Naive thymus-derived CD8-positive, alpha-beta T cell (primary cell): ENCODE data around the gene TRIM66. TPM values are rescaled to one million over a fixed set of nuclear protein-coding genes. Genes with fewer than 3 reads are reported as not detected.

ENCODE experiments used
- ATAC-seq, 2 donors: fragments of 150-1000 bp; cut with Tn5 transposase in 1 of 2; sonication (Bioruptor Pico), chemical (Tn5 transposase) in 1 of 2; 1 replicate in 1 of 2; 2 replicates in 1 of 2; pipeline ENCODE4 v1.10.0; 2021; ENCODE audit warnings: mild to moderate bottlenecking in 2 of 2, moderate library complexity in 2 of 2
- POLR2A ChIA-PET: fragments of 350-600 bp; sonication (Branson Sonifier 250); formaldehyde crosslinking; loops from one replicate; lab custom pipeline; 2021; ENCODE audit warnings: antibody characterized with exemption; lab: Charles Lee
- DNase-seq, 10 donors: peaks; one replicate each; pipeline versions ENCODE4 v3.0.0 to v3.0.0-alpha.2; 2020 to 2022
- H3K27ac Mint-ChIP-seq, 10 donors: one replicate each; pipeline ENCODE4 v1.8.0; 2020 to 2022; ENCODE audit warnings: mild to moderate bottlenecking in 10 of 10, mixed read lengths in 10 of 10, moderate library complexity in 4 of 10, inconsistent platforms in 1 of 10
- H3K27me3 Mint-ChIP-seq, 5 donors: one replicate each; pipeline ENCODE4 v1.8.0; 2021 to 2022; ENCODE audit warnings: mixed read lengths in 5 of 5
- H3K36me3 Mint-ChIP-seq, 3 donors: one replicate each; pipeline ENCODE4 v1.8.0; 2020 to 2022; ENCODE audit warnings: mixed read lengths in 3 of 3, mild to moderate bottlenecking in 2 of 3, inconsistent platforms in 1 of 3
- H3K4me1 Mint-ChIP-seq, 4 donors: one replicate each; pipeline ENCODE4 v1.8.0; 2021 to 2022; ENCODE audit warnings: mixed read lengths in 4 of 4
- H3K4me3 Mint-ChIP-seq, 10 donors: one replicate each; pipeline ENCODE4 v1.8.0; 2020 to 2022; ENCODE audit warnings: mild to moderate bottlenecking in 10 of 10, mixed read lengths in 10 of 10, moderate library complexity in 6 of 10, inconsistent platforms in 1 of 10
- H3K9me3 Mint-ChIP-seq, 9 donors: one replicate each; pipeline ENCODE4 v1.8.0; 2020 to 2022; ENCODE audit warnings: mixed read lengths in 9 of 9, mild to moderate bottlenecking in 3 of 9, inconsistent platforms in 1 of 9, moderate library complexity in 1 of 9
- polyA plus RNA-seq, 3 donors: library from polyadenylated mRNA; unstranded; fragments of 300-500 nt; fragmentation: Illumina TruSeq; gene quantifications; one replicate each; pipeline ENCODE4 v1.2.3, GENCODE V29; 2021
- total RNA-seq, 8 experiments: library from RNA in 2 of 8; stranded (reverse) in 2 of 8; gene quantifications; one replicate each; pipeline ENCODE4 v1.2.3 and lab custom pipeline; 2021 to 2026

The TRIM66 gene
- total and polyA plus RNA-seq, 5 experiments from 2014 or later: 0.14 to 50.8 (median 0.53) TPM

DNA sequence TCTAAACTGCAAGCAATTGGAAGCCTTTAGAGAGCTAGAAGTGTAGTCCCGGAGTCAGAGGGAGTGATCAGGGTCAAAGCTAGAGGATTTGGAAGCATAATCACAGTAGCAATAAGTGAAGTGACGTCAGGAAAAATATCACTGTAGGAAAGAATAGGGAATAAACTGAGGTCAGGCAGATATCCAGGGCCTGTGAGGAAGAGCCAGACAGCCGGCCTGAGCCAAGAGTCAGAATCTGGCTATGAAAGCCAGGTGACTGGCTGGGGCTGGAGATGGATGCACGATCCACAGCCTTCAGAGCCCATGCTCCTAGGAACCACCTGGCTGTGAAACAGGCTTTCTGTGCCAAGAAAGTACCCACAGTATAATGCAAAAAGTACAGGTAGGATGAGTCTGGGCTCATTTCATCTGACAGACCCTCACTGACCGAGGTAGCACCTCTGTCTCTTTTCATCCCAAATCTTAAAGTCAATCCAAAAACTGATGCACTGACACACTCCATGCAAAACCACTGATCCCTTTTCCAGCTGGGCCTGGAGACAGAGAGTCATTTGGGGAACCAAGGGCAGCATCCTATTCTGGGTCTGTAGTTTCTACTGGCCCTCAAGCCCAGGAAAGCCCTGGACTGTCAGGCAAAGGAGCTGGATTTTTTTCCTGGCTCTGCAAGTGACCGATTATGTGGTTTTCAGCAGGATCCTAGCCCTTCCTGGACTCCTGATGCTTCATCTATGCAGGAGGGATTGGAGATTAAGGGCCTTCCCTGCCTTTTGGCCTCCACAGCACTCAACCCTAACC, 21.3 kb downstream of the TRIM66 start:
- H3K36me3 Mint-ChIP-seq: peaks cover 0 to 35% (median 6%) of the 10 kb centered on the region in 3 donors
- peaks cover 0 to 5% (median 0%) of the 10 kb centered on the region in 4 donors for H3K4me1 Mint-ChIP-seq
- ATAC-seq: no peak
- POLR2A ChIA-PET: interaction anchor here (1.3 kb wide), 1 partner anchor 21 kb away, joined by 3 read pairs; no protein-coding TSS in a partner anchor
- H3K27ac Mint-ChIP-seq: no peak overlapping the region
- H3K27me3 Mint-ChIP-seq: no peaks in the 10 kb centered on the region
- no peak overlapping the region for H3K4me3 Mint-ChIP-seq
- no peaks in the 10 kb centered on the region for H3K9me3 Mint-ChIP-seq
- no peak for DNase-seq

DNA sequence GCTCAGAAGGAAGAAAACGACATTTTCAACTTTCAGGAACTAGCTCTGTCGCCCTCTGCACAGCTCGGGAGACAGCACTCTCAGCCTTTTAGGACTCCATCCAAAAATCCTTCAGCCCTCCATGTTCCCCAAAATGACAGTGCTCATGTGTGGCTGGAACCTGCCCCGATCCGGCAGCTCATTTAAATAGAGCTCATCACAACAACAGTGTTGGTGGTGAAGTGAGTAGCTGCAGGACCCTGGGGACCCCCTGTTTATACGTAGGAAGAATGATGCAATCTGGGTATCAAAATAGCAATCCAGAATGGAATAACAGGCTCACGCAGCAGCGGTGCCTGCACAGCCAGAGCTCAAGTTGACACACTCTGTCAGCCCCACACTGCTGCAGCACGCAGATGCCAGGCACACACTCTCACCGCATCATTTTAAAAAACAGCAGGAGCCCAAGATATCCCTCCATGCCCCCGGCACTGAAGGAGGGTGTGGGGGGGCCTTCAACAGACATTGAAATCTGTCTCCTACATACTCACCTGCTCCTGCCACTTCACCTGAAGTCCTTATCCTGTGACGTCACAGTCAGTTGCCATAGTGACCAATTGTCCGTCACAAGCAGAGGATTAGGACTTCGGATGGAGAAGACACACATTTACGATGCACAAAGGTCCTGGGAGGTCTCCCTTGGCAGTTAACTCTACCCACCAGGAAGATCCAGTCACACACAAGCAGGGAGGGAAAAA, 24.0 kb downstream of the TRIM66 start:
- DNase-seq: no peak
- Mint-ChIP-seq H3K27ac (no peak overlapping the region), H3K4me3 (no peak overlapping the region), H3K27me3 (no peaks in the 10 kb centered on the region), H3K36me3 (peaks cover 0 to 29% (median 4%) of the 10 kb centered on the region in 3 donors), H3K4me1 (peaks cover 0 to 5% (median 0%) of the 10 kb centered on the region in 4 donors), H3K9me3 (no peaks in the 10 kb centered on the region)
- POLR2A ChIA-PET: no interaction called here
- no peak for ATAC-seq

DNA sequence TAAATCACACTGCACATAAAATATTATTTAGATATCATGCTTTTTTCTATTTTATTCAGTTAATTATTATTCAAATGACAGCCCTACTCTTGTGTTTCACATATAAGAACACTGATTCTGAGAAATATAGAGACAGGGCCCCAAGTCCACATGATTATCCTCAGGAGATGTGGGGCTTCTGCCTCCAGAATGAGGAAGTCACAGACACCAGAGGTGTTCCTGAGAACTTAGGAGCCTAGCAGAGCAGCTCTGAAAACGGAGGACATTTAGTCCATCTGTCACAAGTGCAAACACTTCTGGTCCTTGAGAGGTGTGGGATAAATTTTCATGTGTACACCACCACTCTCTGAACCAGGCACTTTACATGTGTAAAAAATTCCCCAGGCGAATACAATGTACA, 26.2 kb downstream of the TRIM66 start:
- no peak for ATAC-seq
- H3K4me1 Mint-ChIP-seq: peaks cover 0 to 8% (median 0%) of the 10 kb centered on the region in 4 donors
- H3K27me3 Mint-ChIP-seq: no peaks in the 10 kb centered on the region
- DNase-seq: no peak
- POLR2A ChIA-PET: interaction anchor here (0.7 kb wide), 1 partner anchor 1416 kb away, joined by 3 read pairs; no protein-coding TSS in a partner anchor
- peaks cover 4 to 37% (median 11%) of the 10 kb centered on the region in 3 donors for H3K36me3 Mint-ChIP-seq
- H3K27ac Mint-ChIP-seq: no peak overlapping the region
- H3K9me3 Mint-ChIP-seq: no peaks in the 10 kb centered on the region
- H3K4me3 Mint-ChIP-seq: no peak overlapping the region

DNA sequence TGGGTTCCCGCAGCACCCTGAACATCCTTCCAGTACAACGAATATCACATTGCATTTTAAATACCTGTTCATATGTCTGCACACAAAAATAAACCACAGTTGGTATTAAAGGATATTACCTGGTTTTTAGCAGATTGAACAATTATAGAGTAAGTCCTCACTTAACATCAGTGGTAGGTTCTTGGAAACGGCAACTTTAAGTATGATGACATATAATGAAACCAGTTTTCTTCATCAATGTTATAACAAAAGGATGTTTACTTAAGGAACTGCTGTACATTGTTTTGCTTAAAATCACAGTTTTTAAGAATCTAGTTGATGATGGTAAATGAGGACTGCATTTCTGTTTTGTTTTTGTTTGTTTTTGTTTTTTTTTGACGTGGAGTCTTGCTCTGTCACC, 28.0 kb downstream of the TRIM66 start:
- Mint-ChIP-seq H3K9me3 (no peaks in the 10 kb centered on the region), H3K36me3 (peaks cover 12 to 47% (median 16%) of the 10 kb centered on the region in 3 donors), H3K4me1 (peaks cover 0 to 5% (median 0%) of the 10 kb centered on the region in 4 donors), H3K4me3 (no peak overlapping the region), H3K27ac (no peak overlapping the region), H3K27me3 (no peaks in the 10 kb centered on the region)
- no peak for DNase-seq
- POLR2A ChIA-PET: no interaction called here
- ATAC-seq: no peak

DNA sequence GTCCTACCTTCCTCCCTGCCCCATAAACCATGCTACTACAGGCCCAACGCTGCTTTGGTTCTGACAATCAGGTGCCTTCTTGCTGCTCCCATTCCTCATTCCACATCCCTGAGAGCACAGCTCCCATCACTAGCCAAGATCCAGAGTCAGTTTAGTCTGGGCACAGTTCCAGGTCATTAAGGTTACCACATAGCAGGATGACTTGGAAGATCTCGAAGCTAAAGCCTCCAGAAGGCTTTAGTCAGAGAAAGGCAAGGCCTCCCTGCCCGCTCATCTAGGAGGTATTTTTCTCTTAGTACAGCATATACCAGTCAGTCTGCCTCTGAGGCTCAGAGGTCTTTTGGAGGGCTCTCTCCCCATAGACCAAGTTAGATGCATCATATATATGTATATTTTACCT, 30.3 kb downstream of the TRIM66 start:
- H3K4me3 Mint-ChIP-seq: no peak overlapping the region
- peaks cover 12 to 57% (median 25%) of the 10 kb centered on the region in 3 donors for H3K36me3 Mint-ChIP-seq
- H3K9me3 Mint-ChIP-seq: no peaks in the 10 kb centered on the region
- no peaks in the 10 kb centered on the region for H3K27me3 Mint-ChIP-seq
- peaks cover 0 to 3% (median 0%) of the 10 kb centered on the region in 4 donors for H3K4me1 Mint-ChIP-seq
- ATAC-seq: no peak
- POLR2A ChIA-PET: no interaction called here
- H3K27ac Mint-ChIP-seq: no peak overlapping the region
- DNase-seq: no peak

DNA sequence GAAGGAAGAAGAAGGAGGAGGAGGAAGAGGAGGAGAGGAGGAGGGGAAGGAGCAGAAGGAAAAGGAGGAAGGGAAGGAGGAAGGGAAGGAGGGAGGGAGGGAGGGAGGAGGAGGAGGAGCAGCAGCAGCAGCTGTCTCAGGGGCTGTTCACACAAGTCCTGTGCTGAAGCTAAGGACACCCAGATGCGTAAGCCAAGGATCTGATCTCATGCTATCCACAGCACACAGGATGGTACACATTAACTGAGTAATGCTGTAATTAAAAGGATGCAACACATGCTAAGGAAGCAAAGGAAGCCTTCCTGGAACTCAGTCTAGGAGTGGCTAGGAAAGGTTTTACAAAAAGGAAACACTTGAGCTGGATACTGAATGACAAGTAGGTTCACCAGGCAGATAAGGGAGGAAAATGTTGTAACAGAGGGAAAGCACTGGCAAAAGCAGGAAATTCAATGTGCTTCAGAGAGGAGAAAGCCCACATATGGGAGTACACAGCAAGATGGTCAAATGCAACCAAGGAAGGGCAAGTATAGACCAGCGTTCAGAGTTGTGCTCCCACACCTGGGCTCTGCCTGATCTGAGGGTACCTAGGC, 32.0 kb downstream of the TRIM66 start:
- H3K27me3 Mint-ChIP-seq: no peaks in the 10 kb centered on the region
- H3K36me3 Mint-ChIP-seq: peaks cover 12 to 55% (median 26%) of the 10 kb centered on the region in 3 donors
- H3K4me1 Mint-ChIP-seq: peaks cover 0 to 3% (median 0%) of the 10 kb centered on the region in 4 donors
- H3K27ac Mint-ChIP-seq: no peak overlapping the region
- DNase-seq (no peak), ATAC-seq (no peak)
- no peaks in the 10 kb centered on the region for H3K9me3 Mint-ChIP-seq
- POLR2A ChIA-PET: no interaction called here
- H3K4me3 Mint-ChIP-seq: no peak overlapping the region

DNA sequence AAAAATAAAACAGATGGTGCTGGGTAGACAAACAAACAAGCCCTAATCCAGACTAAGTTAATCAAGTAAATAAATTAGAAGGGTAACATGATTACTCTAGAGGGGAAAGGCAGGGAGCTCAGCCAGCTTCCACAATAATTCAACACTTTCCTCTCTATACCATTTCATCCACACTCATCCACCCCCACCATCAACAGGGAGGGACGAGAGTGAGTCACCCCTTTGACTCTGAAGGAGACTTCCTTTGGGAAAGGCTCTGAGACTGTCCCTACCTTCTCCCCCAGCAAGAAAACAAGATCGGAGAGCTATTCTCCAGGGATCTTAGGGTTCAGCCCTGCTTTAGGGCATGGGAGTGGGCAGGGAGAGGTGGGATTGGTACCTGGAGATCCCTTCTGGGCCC, 33.1 kb downstream of the TRIM66 start:
- Mint-ChIP-seq H3K4me1 (peaks cover 0 to 3% (median 0%) of the 10 kb centered on the region in 4 donors), H3K9me3 (no peaks in the 10 kb centered on the region), H3K27me3 (no peaks in the 10 kb centered on the region), H3K36me3 (peaks cover 12 to 54% (median 24%) of the 10 kb centered on the region in 3 donors), H3K27ac (no peak overlapping the region), H3K4me3 (no peak overlapping the region)
- POLR2A ChIA-PET: no interaction called here
- no peak for ATAC-seq
- no peak for DNase-seq

DNA sequence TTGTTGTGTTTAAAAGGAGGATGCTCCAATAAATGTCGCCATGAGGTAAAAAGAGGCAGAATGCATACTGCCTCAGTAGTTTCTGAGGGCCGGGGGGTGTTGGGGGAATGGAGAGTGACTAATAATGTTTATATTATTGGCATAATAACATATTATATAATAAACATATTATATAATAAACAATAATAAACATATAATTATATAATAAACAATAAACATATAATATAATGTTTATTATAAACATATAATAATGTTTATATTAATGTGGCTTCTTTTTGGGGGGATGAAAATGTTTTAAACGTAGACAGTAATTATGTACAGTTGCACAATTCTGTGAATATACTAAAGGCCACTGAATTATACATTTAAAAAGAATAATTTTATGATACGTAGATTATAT, 35.6 kb downstream of the TRIM66 start:
- Mint-ChIP-seq H3K4me1 (no peaks in the 10 kb centered on the region), H3K36me3 (peaks cover 12 to 32% (median 23%) of the 10 kb centered on the region in 3 donors)

DNA sequence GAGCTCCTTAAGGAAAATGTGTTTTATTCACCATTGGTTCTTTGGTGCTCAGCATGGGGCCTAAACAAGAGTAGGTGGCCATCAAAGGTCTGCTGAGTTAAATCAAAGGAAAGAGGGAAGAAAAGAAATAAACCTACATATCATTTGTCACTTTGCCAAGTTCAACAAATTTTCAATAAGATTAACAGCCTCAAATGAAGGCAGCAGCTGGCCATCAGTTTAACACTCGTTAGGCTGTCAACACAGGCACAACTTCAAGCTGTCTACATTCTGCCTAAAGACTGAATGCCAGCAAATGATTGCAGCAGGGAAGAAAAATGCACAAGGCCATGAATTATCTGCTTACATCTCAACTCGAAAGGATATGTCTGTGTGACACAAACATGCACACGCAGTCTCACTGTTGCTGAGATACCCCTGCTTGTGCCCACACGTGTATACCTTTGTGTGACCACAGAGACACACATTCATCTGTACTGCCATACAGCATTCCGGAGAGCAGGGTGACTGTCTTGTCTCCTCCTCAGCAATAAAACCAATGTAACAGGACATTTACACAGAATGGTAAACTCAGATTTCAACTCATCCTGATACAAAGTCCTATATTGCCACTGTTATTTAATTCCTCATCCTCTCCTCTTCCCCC, 40.1 kb downstream of the TRIM66 start:
- POLR2A ChIA-PET: no interaction called here
- Mint-ChIP-seq H3K27me3 (no peaks in the 10 kb centered on the region), H3K4me3 (no peak overlapping the region), H3K36me3 (peaks cover 9 to 41% (median 40%) of the 10 kb centered on the region in 3 donors), H3K9me3 (peaks cover 0 to under 1% (median 0%) of the 10 kb centered on the region in 9 donors), H3K27ac (no peak overlapping the region), H3K4me1 (peaks cover 0 to 2% (median 0%) of the 10 kb centered on the region in 4 donors)
- ATAC-seq (no peak), DNase-seq (no peak)

More for the DNA sequence above, 35.6 kb downstream of the TRIM66 start:
- H3K4me3 Mint-ChIP-seq: no peak overlapping the region
- no peak overlapping the region for H3K27ac Mint-ChIP-seq
- H3K27me3 Mint-ChIP-seq: no peaks in the 10 kb centered on the region
- DNase-seq (no peak), ATAC-seq (no peak)
- POLR2A ChIA-PET: interaction anchor here (1.1 kb wide), 1 partner anchor 35 kb away, joined by 3 read pairs; the partner anchor contains the start of genes RPL27A and TRIM66
- H3K9me3 Mint-ChIP-seq: no peaks in the 10 kb centered on the region

DNA sequence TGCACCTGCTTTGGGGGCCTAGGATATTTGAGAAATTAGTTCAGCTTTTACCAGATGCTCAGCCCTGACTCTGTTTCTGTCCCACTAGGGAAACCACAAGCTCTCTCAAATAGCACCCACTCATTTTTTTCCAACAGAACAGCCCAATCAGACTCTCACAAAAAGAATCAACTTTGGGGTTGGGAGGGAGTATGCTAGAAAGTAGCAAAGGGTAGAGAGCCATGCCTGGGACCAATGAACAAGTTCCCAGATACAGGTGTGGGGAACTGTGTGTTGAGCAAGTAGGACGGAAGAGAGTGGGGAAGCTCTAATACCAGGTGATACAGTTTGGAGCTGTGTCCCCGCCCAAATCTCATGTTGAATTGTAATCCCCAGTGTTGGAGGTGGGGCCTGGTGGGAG, 41.1 kb downstream of the TRIM66 start:
- Mint-ChIP-seq H3K27me3 (no peaks in the 10 kb centered on the region), H3K27ac (peak overlapping the region in 2 of 10 donors; percentile 28 to 88), H3K4me3 (no peak overlapping the region), H3K9me3 (peaks cover 0 to 10% (median 4%) of the 10 kb centered on the region in 9 donors), H3K4me1 (peaks cover 0 to 4% (median 0%) of the 10 kb centered on the region in 4 donors), H3K36me3 (peaks cover 19 to 49% (median 47%) of the 10 kb centered on the region in 3 donors)
- DNase-seq (no peak), ATAC-seq (no peak)
- POLR2A ChIA-PET: no interaction called here

DNA sequence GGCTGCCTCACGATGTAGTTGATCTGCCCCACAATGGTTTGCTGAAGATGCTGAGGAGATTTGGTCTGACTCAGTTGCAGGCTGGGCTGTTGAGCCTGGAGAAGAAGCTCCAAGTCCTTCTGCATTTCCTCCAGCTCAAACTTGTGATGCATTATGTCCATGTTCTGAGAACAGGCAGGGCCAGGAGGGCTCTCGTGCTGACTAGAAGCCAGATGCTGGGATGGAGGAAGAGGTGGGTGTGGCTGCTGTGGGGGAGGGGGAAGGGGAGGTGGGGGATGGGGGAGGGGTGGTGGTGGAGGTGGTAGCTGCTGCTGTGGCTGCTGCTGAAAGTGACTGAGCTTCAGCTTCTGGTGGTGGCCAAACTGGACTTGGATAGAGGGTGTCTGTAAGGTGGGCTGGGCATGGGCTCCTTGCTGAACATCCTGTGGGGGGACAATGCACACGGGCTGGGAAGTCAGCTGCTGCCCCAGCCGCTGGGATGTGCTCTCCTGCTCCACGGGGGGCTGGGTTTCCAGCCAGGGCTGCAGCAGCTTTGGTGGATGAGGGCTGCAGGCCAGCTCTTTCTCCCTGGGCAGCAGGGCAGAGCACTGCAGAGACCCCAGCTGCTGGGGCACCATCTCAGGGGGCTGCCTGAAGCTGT, 42.1 kb downstream of the TRIM66 start:
- H3K27ac Mint-ChIP-seq: no peak overlapping the region
- no peak overlapping the region for H3K4me3 Mint-ChIP-seq
- no peaks in the 10 kb centered on the region for H3K27me3 Mint-ChIP-seq
- H3K36me3 Mint-ChIP-seq: peaks cover 26 to 58% (median 56%) of the 10 kb centered on the region in 3 donors
- ATAC-seq (no peak), DNase-seq (no peak)
- POLR2A ChIA-PET: interaction anchor here (0.6 kb wide), 1 partner anchor 29 kb away, joined by 3 read pairs; no protein-coding TSS in a partner anchor
- peaks cover 0 to 4% (median 0%) of the 10 kb centered on the region in 4 donors for H3K4me1 Mint-ChIP-seq
- peaks cover 0 to 13% (median 7%) of the 10 kb centered on the region in 9 donors for H3K9me3 Mint-ChIP-seq

DNA sequence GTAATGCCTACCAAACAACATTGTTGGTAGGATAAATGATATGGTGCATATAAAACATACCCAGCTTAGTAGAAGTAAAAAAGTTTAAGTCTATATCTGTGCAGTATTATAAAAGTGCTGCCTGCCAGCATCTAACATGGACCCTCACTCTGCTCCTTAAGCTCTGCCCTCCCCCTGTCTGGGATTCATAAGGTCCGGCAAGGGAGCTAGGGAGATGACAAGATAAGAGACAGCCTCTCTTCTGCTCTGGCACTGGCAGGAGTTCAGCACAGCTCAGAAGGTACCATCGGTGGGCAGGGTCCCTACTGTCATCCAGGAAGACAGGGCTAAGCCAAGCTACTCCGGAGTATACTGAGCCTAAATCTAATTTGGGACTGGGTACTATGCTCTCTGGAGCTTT, 42.8 kb downstream of the TRIM66 start:
- Mint-ChIP-seq H3K27me3 (no peaks in the 10 kb centered on the region), H3K4me3 (no peak overlapping the region), H3K36me3 (peaks cover 26 to 65% (median 64%) of the 10 kb centered on the region in 3 donors), H3K9me3 (peaks cover 0 to 13% (median 7%) of the 10 kb centered on the region in 9 donors), H3K27ac (no peak overlapping the region), H3K4me1 (peaks cover 0 to 4% (median 0%) of the 10 kb centered on the region in 4 donors)
- no peak for ATAC-seq
- DNase-seq: no peak
- POLR2A ChIA-PET: no interaction called here
